ENCODE results near the gene BRCC3. TPM values are rescaled to one million over a fixed set of nuclear protein-coding genes. Genes with fewer than 3 reads are reported as not detected.
A peak's percentile ranks its signal among the peaks of the same experiment; 100 is the strongest.

BRCC3 gene
- total and polyA plus RNA-seq, 7 donors, result 12.8 to 28.7 (median 15.3) TPM

- WGBS, 2 donors, result 88 to 91% methylated on average over 8 of the region's 8 CpGs
- H3K27me3 ChIP-seq, result no peaks in the 10 kb centered on the region
- intact Hi-C loops (cut with DNase I), result no loop called here
- peaks cover 0 to 19% (median 5%) of the 10 kb centered on the region in 4 donors for H3K4me1 ChIP-seq
- H3K27ac ChIP-seq, result no peak overlapping the region
- H3K9me3 ChIP-seq, result no peaks in the 10 kb centered on the region
- TF ChIP-seq EP300 (IDR thresholded peaks at IDR 0.05) (no peak), CTCF (IDR thresholded peaks at IDR 0.05) (no peak)
- no peak overlapping the region for H3K4me3 ChIP-seq
- H3K36me3 ChIP-seq, result peaks cover 0 to 5% (median 0%) of the 10 kb centered on the region in 4 donors
- no peak for DNase-seq
Observed at GRCh38 chrX:155065035-155065734, 6.1 kb upstream of the BRCC3 start.

GRCh38 chrX:155068165-155068564, 3.1 kb upstream of the BRCC3 start:
- Histone ChIP-seq H3K27me3 (no peaks in the 10 kb centered on the region), H3K4me3 (no peak overlapping the region), H3K27ac (no peak overlapping the region), H3K9me3 (no peaks in the 10 kb centered on the region), H3K36me3 (no peaks in the 10 kb centered on the region), H3K4me1 (peaks cover 0 to 26% (median 5%) of the 10 kb centered on the region in 4 donors)
- TF ChIP-seq POLR2A (IDR thresholded peaks at IDR 0.05) (no peak), CTCF (IDR thresholded peaks at IDR 0.05) (no peak), POLR2AphosphoS5 (IDR thresholded peaks at IDR 0.05) (no peak), EP300 (IDR thresholded peaks at IDR 0.05) (no peak)
- no peak for DNase-seq
- intact Hi-C loops (cut with DNase I), result no loop called here
- WGBS, 2 donors, result 69 to 76% methylated on average over 1 of the region's 1 CpG

- Histone ChIP-seq H3K9me3 (no peaks in the 10 kb centered on the region), H3K36me3 (no peaks in the 10 kb centered on the region), H3K4me1 (peaks cover 0 to 26% (median 5%) of the 10 kb centered on the region in 4 donors), H3K27me3 (no peaks in the 10 kb centered on the region), H3K4me3 (peak overlapping the region in 2 of 4 donors; percentile 61), H3K27ac (no peak overlapping the region)
- intact Hi-C loops (cut with DNase I), result no loop called here
- DNase-seq, result no peak
- 81 to 95% methylated on average over 1 of the region's 1 CpG for WGBS, 2 donors
- TF ChIP-seq POLR2A (IDR thresholded peaks at IDR 0.05), result no peak
- TF ChIP-seq EP300 (IDR thresholded peaks at IDR 0.05), result no peak
- no peak for TF ChIP-seq POLR2AphosphoS5 (IDR thresholded peaks at IDR 0.05)
- TF ChIP-seq CTCF (IDR thresholded peaks at IDR 0.05), result no peak
Observed at GRCh38 chrX:155069414-155069813, 1.9 kb upstream of the BRCC3 start.

- 1 to 4% methylated on average over 12 of the region's 12 CpGs for WGBS, 2 donors
- Histone ChIP-seq H3K36me3 (no peaks in the 10 kb centered on the region), H3K27me3 (no peaks in the 10 kb centered on the region), H3K9me3 (no peaks in the 10 kb centered on the region), H3K27ac (peak overlapping the region; percentile 85 to 88 (median 88)), H3K4me1 (peaks cover 0 to 26% (median 5%) of the 10 kb centered on the region in 4 donors), H3K4me3 (peak overlapping the region; percentile 52 to 61 (median 58))
- TF ChIP-seq EP300 (IDR thresholded peaks at IDR 0.05), result no peak
- no peak for TF ChIP-seq POLR2AphosphoS5 (IDR thresholded peaks at IDR 0.05)
- no peak for TF ChIP-seq CTCF (IDR thresholded peaks at IDR 0.05)
- TF ChIP-seq POLR2A (IDR thresholded peaks at IDR 0.05), result no peak
- no peak for DNase-seq
- intact Hi-C loops (cut with DNase I), result loop anchor here (2.0 to 10.0 kb wide), 2 partner anchors 43 to 145 kb away; partner anchors contain the start of genes FUNDC2 and VBP1
Observed at GRCh38 chrX:155070038-155070437, 1.3 kb upstream of the BRCC3 start.
